ENCODE results near the gene MED27. TPM values are rescaled to one million over a fixed set of nuclear protein-coding genes. Genes with fewer than 3 reads are reported as not detected.

MED27 gene
- total RNA-seq, 1 experiment from 2014 or later: 33.1 TPM

DNA sequence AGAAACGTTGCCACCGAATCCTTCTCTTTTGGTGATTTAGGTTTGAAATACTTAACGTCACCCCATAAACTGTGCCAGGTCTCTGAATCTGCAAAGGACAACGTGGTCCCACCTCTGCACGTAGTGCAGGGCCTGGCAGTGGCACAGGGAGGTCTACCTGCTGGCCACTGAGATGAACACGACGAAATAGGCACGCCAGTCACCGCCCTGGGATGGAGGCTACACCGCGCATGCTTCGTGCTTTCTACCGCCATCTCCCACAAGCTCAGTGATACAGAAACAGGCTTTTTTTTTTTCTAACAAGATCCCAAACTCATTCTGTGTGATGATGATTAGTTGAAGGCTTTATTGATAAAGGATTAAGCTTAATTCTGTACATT lies 199.8 kb downstream of the MED27 start:
- H3K4me1 ChIP-seq (replicated peaks): no peaks in the 10 kb centered on the region
- no peak overlapping the region for H3K27ac ChIP-seq
- no peak for DNase-seq (ENCODE audit: low read depth in 1 of 2, low spot score in 2 of 2)
- no peaks in the 10 kb centered on the region for H3K36me3 ChIP-seq
- no peaks in the 10 kb centered on the region for H3K9me3 ChIP-seq (replicated peaks)
- H3K27me3 ChIP-seq (replicated peaks): no peaks in the 10 kb centered on the region
- H3K4me3 ChIP-seq: no peak overlapping the region

- Histone ChIP-seq H3K4me1 (replicated peaks) (no peaks in the 10 kb centered on the region), H3K4me3 (no peak overlapping the region), H3K9me3 (replicated peaks) (no peaks in the 10 kb centered on the region), H3K36me3 (no peaks in the 10 kb centered on the region), H3K27ac (no peak overlapping the region), H3K27me3 (replicated peaks) (no peaks in the 10 kb centered on the region)
- DNase-seq (ENCODE audit: low read depth in 1 of 2, low spot score in 2 of 2): no peak
Observed at GRCh38 chr9:131879181-131879910, 200.3 kb downstream of the MED27 start.

DNA sequence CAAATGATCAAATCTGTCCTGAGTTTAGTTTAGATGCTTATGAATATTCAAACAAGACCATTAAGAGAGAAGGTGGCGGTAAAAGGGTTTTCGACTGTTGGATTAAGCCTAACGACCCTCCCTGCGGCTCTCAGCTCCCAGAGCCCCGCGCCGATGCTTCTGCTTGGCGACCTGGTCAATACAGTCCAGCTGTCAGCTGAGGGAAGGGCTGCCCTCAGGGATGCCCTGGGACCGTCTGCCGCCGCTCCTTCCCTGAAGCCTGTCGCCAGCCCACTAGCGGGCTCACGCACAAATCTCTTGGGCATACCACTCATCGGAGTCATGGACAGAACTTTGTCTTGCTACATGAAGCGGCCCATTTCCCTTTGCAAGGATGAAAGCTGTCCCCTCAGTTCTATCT lies 203.2 kb downstream of the MED27 start:
- no peaks in the 10 kb centered on the region for H3K4me1 ChIP-seq (replicated peaks)
- H3K4me3 ChIP-seq: no peak overlapping the region
- H3K9me3 ChIP-seq (replicated peaks): no peaks in the 10 kb centered on the region
- DNase-seq (ENCODE audit: low read depth in 1 of 2, low spot score in 2 of 2): no peak
- no peaks in the 10 kb centered on the region for H3K36me3 ChIP-seq
- no peaks in the 10 kb centered on the region for H3K27me3 ChIP-seq (replicated peaks)
- no peak overlapping the region for H3K27ac ChIP-seq

- no peaks in the 10 kb centered on the region for H3K36me3 ChIP-seq
- H3K4me3 ChIP-seq: no peak overlapping the region
- no peak for DNase-seq (ENCODE audit: low read depth in 1 of 2, low spot score in 2 of 2)
- no peaks in the 10 kb centered on the region for H3K27me3 ChIP-seq (replicated peaks)
- no peaks in the 10 kb centered on the region for H3K9me3 ChIP-seq (replicated peaks)
- H3K4me1 ChIP-seq (replicated peaks): no peaks in the 10 kb centered on the region
- H3K27ac ChIP-seq: no peak overlapping the region
Observed at GRCh38 chr9:131875828-131876485, 203.7 kb downstream of the MED27 start.

DNA sequence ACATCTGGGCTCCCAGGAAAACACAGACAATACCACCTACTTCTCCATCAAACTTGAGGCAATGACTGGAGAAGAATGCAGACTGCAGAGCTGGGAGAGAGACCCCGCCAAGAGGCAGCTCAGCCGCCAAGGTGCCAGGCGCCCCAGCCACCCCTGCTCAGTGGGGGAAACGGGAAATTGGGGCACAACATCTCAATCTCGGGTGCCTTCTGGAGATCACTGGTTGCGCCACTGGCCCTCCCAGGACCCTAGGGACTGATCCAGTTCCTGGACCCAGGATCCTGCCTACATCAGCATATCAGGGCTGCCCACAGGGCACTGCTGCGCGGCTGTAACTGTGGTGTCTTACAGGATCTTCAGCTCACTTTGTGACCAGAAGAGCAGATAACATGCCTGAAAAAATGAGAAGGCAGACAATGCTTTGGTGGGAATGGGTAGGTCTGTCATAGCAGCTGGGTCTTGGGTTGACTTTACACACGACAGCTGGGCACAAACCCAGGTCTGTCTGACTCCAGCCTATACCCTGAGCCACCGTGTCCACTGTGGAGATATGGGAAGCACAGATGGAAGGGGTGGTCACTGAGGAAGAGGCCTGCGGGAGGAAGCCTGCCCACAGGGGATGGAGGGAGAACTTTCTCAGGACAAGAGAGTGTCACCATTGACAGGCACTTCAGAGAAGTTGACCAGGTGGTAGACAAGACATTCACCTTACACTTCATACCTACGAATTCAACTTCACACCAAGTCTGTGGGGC lies 204.6 kb downstream of the MED27 start:
- Histone ChIP-seq H3K4me1 (replicated peaks) (no peaks in the 10 kb centered on the region), H3K27me3 (replicated peaks) (no peaks in the 10 kb centered on the region), H3K27ac (no peak overlapping the region), H3K9me3 (replicated peaks) (no peaks in the 10 kb centered on the region), H3K4me3 (no peak overlapping the region), H3K36me3 (no peaks in the 10 kb centered on the region)
- DNase-seq (ENCODE audit: low read depth in 1 of 2, low spot score in 2 of 2): no peak

DNA sequence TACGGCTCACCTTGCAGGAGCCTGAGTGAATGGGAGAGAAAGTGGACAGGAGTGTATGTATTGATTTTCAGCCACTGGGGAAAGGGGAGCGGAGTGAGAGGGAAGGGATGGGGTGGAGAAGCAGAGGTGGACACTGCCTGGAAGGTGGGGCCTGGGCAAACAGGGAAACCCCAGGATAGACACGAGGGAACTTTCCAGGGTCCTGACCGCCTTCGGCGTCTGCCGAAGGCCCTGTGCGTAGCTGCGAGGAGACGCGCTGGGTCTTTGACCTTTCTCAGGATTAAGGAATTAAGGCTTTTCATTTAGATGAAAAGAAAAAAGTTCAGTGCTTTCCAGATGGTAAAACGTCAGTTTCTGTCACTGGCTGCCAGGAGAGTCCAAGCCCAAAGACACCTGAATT lies 205.2 kb downstream of the MED27 start:
- Histone ChIP-seq H3K9me3 (replicated peaks) (no peaks in the 10 kb centered on the region), H3K4me1 (replicated peaks) (no peaks in the 10 kb centered on the region), H3K36me3 (no peaks in the 10 kb centered on the region), H3K27ac (no peak overlapping the region), H3K4me3 (no peak overlapping the region), H3K27me3 (replicated peaks) (no peaks in the 10 kb centered on the region)
- no peak for DNase-seq (ENCODE audit: low read depth in 1 of 2, low spot score in 2 of 2)

GRCh38 chr9:131873891-131874440 lies 205.7 kb downstream of the MED27 start:
- no peak overlapping the region for H3K4me3 ChIP-seq
- DNase-seq (ENCODE audit: low read depth in 1 of 2, low spot score in 2 of 2): no peak
- no peaks in the 10 kb centered on the region for H3K27me3 ChIP-seq (replicated peaks)
- no peaks in the 10 kb centered on the region for H3K9me3 ChIP-seq (replicated peaks)
- H3K27ac ChIP-seq: no peak overlapping the region
- H3K36me3 ChIP-seq: no peaks in the 10 kb centered on the region
- H3K4me1 ChIP-seq (replicated peaks): no peaks in the 10 kb centered on the region

DNA sequence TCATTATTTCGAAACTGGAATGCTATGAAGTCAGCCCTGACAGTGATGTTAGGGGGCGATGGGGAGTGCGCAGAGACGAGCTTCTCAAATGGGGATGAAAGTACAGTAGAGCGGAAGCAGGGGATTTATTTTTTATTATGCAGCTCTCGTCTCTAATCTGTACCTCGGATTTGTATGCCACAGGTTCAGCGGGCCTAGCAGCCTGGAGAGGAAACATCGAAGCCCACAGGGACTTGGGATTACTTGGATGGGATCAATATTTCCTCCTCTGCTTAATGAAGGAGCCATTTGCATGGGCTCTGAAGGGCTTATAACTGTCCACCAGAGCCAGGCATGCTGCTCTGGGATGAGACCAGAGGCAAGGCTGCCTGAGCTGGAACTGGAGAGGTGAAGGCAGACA lies 206.3 kb downstream of the MED27 start:
- H3K4me3 ChIP-seq: no peak overlapping the region
- H3K4me1 ChIP-seq (replicated peaks): no peaks in the 10 kb centered on the region
- H3K36me3 ChIP-seq: no peaks in the 10 kb centered on the region
- no peak for DNase-seq (ENCODE audit: low read depth in 1 of 2, low spot score in 2 of 2)
- H3K27ac ChIP-seq: no peak overlapping the region
- no peaks in the 10 kb centered on the region for H3K9me3 ChIP-seq (replicated peaks)
- H3K27me3 ChIP-seq (replicated peaks): no peaks in the 10 kb centered on the region

DNA sequence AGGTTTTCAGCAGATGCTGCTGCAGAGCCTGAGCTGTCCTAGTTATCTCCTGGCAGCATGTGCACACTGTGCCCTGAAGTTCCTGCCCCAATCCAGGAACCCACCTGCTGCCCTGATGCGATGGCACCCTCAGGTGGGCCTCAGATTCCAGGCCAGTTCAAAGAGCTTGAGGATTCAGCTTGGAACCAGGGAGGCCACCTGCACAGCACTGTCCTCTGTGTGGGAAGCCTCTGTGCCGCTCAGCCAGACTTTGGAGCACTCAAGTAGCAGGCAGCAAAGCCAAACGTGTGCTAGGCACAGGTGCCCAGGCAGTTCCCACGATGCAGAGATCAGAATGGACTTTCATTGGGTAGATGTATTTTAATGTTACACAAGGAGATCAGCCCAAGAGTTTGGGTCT lies 207.0 kb downstream of the MED27 start:
- DNase-seq (ENCODE audit: low read depth in 1 of 2, low spot score in 2 of 2): no peak
- Histone ChIP-seq H3K4me3 (no peak overlapping the region), H3K9me3 (replicated peaks) (no peaks in the 10 kb centered on the region), H3K27me3 (replicated peaks) (no peaks in the 10 kb centered on the region), H3K4me1 (replicated peaks) (no peaks in the 10 kb centered on the region), H3K27ac (no peak overlapping the region), H3K36me3 (no peaks in the 10 kb centered on the region)

GRCh38 chr9:131872006-131872405 lies 207.7 kb downstream of the MED27 start:
- H3K4me1 ChIP-seq (replicated peaks): no peaks in the 10 kb centered on the region
- H3K36me3 ChIP-seq: no peaks in the 10 kb centered on the region
- no peak for DNase-seq (ENCODE audit: low read depth in 1 of 2, low spot score in 2 of 2)

DNA sequence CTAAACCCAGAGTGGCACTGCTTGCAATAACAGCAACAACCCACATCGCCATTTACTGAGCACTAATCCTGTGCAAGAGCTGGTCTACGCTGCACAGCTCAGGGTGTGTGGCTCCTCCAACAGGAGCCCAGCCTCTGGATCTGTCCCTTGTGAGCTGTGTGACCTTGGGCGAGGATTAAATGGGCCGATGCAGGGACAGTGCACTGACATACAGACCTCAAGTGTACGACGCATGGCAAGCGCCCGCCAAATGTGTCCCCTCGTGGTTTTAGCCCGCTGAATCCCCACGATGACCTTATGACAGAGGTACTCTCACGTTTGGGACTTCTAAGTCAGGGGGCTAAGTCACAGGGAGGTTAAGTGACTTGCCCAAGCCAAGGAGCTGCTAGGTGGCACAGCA lies 209.5 kb downstream of the MED27 start:
- H3K27ac ChIP-seq: no peak overlapping the region

More at GRCh38 chr9:131872006-131872405, 207.7 kb downstream of the MED27 start:
- Histone ChIP-seq H3K4me3 (no peak overlapping the region), H3K27me3 (replicated peaks) (no peaks in the 10 kb centered on the region), H3K27ac (no peak overlapping the region), H3K9me3 (replicated peaks) (no peaks in the 10 kb centered on the region)

DNA sequence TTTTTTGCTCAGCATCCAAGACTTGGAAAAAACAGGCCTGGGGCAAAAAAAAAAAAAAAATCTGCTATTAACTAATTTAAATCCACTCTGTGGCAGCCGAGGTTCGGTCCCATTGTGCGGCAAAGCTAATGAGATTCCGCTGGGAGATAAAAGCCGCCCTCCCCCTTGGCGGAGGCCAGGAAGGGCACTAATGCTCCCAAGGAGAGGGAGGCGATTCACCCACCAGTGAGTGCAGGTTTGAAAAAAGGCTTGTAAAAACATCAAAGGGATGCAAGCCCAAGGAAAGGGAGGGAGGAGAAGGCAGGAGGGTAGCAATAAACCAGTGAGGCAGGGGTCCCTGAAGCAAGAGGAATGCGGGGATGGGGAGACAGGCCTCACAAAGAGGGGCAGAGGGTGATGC lies 210.3 kb downstream of the MED27 start:
- Histone ChIP-seq H3K27me3 (replicated peaks) (no peaks in the 10 kb centered on the region), H3K9me3 (replicated peaks) (no peaks in the 10 kb centered on the region), H3K4me3 (no peak overlapping the region), H3K4me1 (replicated peaks) (no peaks in the 10 kb centered on the region), H3K36me3 (no peaks in the 10 kb centered on the region), H3K27ac (no peak overlapping the region)
- DNase-seq (ENCODE audit: low read depth in 1 of 2, low spot score in 2 of 2): no peak

More for the DNA sequence above, 209.5 kb downstream of the MED27 start:
- no peak for DNase-seq (ENCODE audit: low read depth in 1 of 2, low spot score in 2 of 2)
- no peaks in the 10 kb centered on the region for H3K36me3 ChIP-seq
- H3K4me1 ChIP-seq (replicated peaks): no peaks in the 10 kb centered on the region
- H3K9me3 ChIP-seq (replicated peaks): no peaks in the 10 kb centered on the region
- no peak overlapping the region for H3K4me3 ChIP-seq
- H3K27me3 ChIP-seq (replicated peaks): no peaks in the 10 kb centered on the region

DNA sequence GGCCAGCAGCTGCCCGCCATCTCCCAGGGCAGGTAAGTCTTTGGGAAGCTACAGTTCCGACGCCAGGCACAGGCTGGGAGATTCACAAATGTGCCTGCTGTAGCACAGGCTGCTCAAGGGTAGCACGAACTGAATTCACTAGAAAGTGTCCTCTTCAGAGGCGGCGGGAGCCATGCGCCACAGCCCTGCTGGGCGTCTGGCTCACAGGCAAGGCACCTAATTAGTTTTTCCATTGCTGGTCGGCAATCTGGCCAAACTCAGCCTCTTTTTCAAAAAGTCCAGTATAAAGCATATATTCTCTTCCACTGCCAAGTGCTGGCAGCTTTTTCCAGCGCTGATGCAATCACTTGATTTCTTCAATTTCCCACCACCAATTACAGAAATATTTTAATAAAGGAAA lies 210.9 kb downstream of the MED27 start:
- DNase-seq (ENCODE audit: low read depth in 1 of 2, low spot score in 2 of 2): no peak
- Histone ChIP-seq H3K9me3 (replicated peaks) (no peaks in the 10 kb centered on the region), H3K27ac (no peak overlapping the region), H3K27me3 (replicated peaks) (no peaks in the 10 kb centered on the region), H3K4me3 (no peak overlapping the region), H3K4me1 (replicated peaks) (no peaks in the 10 kb centered on the region), H3K36me3 (no peaks in the 10 kb centered on the region)

- H3K9me3 ChIP-seq (replicated peaks): no peaks in the 10 kb centered on the region
- H3K4me3 ChIP-seq: no peak overlapping the region
- no peak for DNase-seq (ENCODE audit: low read depth in 1 of 2, low spot score in 2 of 2)
- no peaks in the 10 kb centered on the region for H3K27me3 ChIP-seq (replicated peaks)
- no peak overlapping the region for H3K27ac ChIP-seq
- H3K4me1 ChIP-seq (replicated peaks): no peaks in the 10 kb centered on the region
- no peaks in the 10 kb centered on the region for H3K36me3 ChIP-seq
Observed at GRCh38 chr9:131867611-131868192, 212.0 kb downstream of the MED27 start.

Measured in SJSA1 (cell line).